Liver (tissue), 9 donors: ENCODE measurements around the gene MYO1C. TPM values are rescaled to one million over a fixed set of nuclear protein-coding genes. Genes with fewer than 3 reads are reported as not detected.

Experiments
- DNase-seq: peaks from one replicate; pipeline ENCODE4 v3.0.0-alpha.2; 2017; ENCODE audit warnings: low spot score
- H3K27ac ChIP-seq, 2 donors: one replicate each; pipeline ENCODE4 v1.7.0; 2013; ENCODE audit warnings: inconsistent platforms in 2 of 2, low read length in 2 of 2, control low read depth in 1 of 2, low read depth in 1 of 2, mild to moderate bottlenecking in 1 of 2
- H3K27me3 ChIP-seq, 4 donors: one replicate each; pipeline versions ENCODE4 v1.6.1 to v1.7.0; 2013; ENCODE audit warnings: low read length in 3 of 4, inconsistent platforms in 1 of 4, mild to moderate bottlenecking in 1 of 4, moderate library complexity in 1 of 4; ENCODE audit not compliant: control insufficient read depth in 4 of 4, insufficient read depth in 4 of 4
- H3K36me3 ChIP-seq, 4 donors: one replicate each; pipeline versions ENCODE4 v1.6.1 to v1.7.0; 2013; ENCODE audit warnings: low read length in 3 of 4, mild to moderate bottlenecking in 3 of 4, low read depth in 1 of 4, moderate library complexity in 1 of 4; ENCODE audit not compliant: control insufficient read depth in 4 of 4, insufficient read depth in 3 of 4
- H3K4me1 ChIP-seq, 4 donors: one replicate each; pipeline versions ENCODE4 v1.6.1 to v1.7.0; 2013; ENCODE audit warnings: low read length in 3 of 4, mild to moderate bottlenecking in 3 of 4, moderate library complexity in 1 of 4; ENCODE audit not compliant: control insufficient read depth in 4 of 4, insufficient read depth in 4 of 4
- H3K4me3 ChIP-seq, 3 donors: one replicate each; pipeline versions ENCODE4 v1.6.1 to v1.7.0; 2013; ENCODE audit warnings: low read length in 3 of 3, control low read depth in 1 of 3, low read depth in 1 of 3, mild to moderate bottlenecking in 1 of 3
- H3K9ac ChIP-seq, 2 donors: one replicate each; pipeline ENCODE4 v1.7.0; 2013; ENCODE audit warnings: low read length in 2 of 2, mild to moderate bottlenecking in 2 of 2, moderate library complexity in 2 of 2, control low read depth in 1 of 2, low read depth in 1 of 2
- H3K9me3 ChIP-seq, 4 donors: one replicate each; pipeline versions ENCODE4 v1.6.1 to v1.7.0; 2013; ENCODE audit warnings: low read length in 3 of 4; ENCODE audit not compliant: control insufficient read depth in 4 of 4
- EGR1 ChIP-seq, 2 donors: IDR thresholded peaks; 2 replicates each; pipeline ENCODE4 v1.6.1; 2016 to 2018; ENCODE audit warnings: antibody characterized with exemption in 2 of 2, low read depth in 2 of 2
- FOXA1 ChIP-seq: IDR thresholded peaks from 2 replicates; pipeline ENCODE4 v1.6.1; 2016; ENCODE audit warnings: antibody characterized with exemption
- GABPA ChIP-seq, 2 donors: IDR thresholded peaks in 1 of 2; conservative IDR thresholded peaks in 1 of 2; 2 replicates each; pipeline ENCODE4 v1.6.1; 2016; ENCODE audit warnings: antibody characterized with exemption in 2 of 2, mild to moderate bottlenecking in 1 of 2, moderate library complexity in 1 of 2
- HNF4A ChIP-seq, 2 donors: conservative IDR thresholded peaks; 2 replicates each; pipeline ENCODE4 v1.6.1; 2016; ENCODE audit warnings: antibody characterized with exemption in 2 of 2, mild to moderate bottlenecking in 2 of 2
- HNF4G ChIP-seq: IDR thresholded peaks from 2 replicates; pipeline ENCODE4 v1.6.1; 2016; ENCODE audit warnings: antibody characterized with exemption
- JUND ChIP-seq, 2 donors: IDR thresholded peaks; 2 replicates each; pipeline ENCODE4 v1.6.1; 2016; ENCODE audit warnings: antibody characterized with exemption in 2 of 2
- RAD21 ChIP-seq, 2 donors: IDR thresholded peaks; 2 replicates each; pipeline ENCODE4 v1.6.1; 2016; ENCODE audit warnings: antibody characterized with exemption in 2 of 2, mild to moderate bottlenecking in 2 of 2
- RXRA ChIP-seq, 2 donors: IDR thresholded peaks; 2 replicates each; pipeline ENCODE4 v1.6.1; 2017 to 2018; ENCODE audit warnings: antibody characterized with exemption in 2 of 2, mild to moderate bottlenecking in 1 of 2
- SP1 ChIP-seq: IDR thresholded peaks from 2 replicates; pipeline ENCODE4 v1.6.1; 2018; ENCODE audit warnings: antibody characterized with exemption, mild to moderate bottlenecking
- TAF1 ChIP-seq: conservative IDR thresholded peaks from 2 replicates; pipeline ENCODE4 v1.6.1; 2016; ENCODE audit warnings: antibody characterized with exemption, mild to moderate bottlenecking
- YY1 ChIP-seq: IDR thresholded peaks from 2 replicates; pipeline ENCODE4 v1.6.1; 2016; ENCODE audit warnings: antibody characterized with exemption, mild to moderate bottlenecking
- WGBS: extraction: QIAGEN DNeasy Blood & Tissue Kit; methylation state at CpG from one replicate; pipeline ENCODE4 v1.1.7; 2013; 5-methylcytosine and 5-hydroxymethylcytosine counted together
- polyA plus RNA-seq, 2 donors: library from polyadenylated mRNA; stranded (reverse) in 1 of 2; unstranded in 1 of 2; fragments of 200-250 nt in 1 of 2; fragments of >200 nt in 1 of 2; fragmentation: Nextera tagmentation in 1 of 2; extraction: Ambion mirVana in 1 of 2; gene quantifications; one replicate each; pipeline versions ENCODE4 v1.2.1 to v1.2.3, GENCODE V29; 2013 to 2015
- total RNA-seq, 2 donors: library from RNA; depleted of rRNA; stranded (reverse); fragments of >200 nt; gene quantifications; one replicate each; pipeline ENCODE4 v1.2.3, GENCODE V29; 2014
- TF ChIP-seq, protein P1 (sequence below): IDR thresholded peaks from 2 replicates; pipeline ENCODE4 v1.6.1; 2016; ENCODE audit warnings: antibody characterized with exemption
- TF ChIP-seq, protein P2 (sequence below): IDR thresholded peaks from 2 replicates; pipeline ENCODE4 v1.6.1; 2016; ENCODE audit warnings: antibody characterized with exemption
- TF ChIP-seq, protein P3 (sequence below): IDR thresholded peaks from 2 replicates; pipeline ENCODE4 v1.6.1; 2016; ENCODE audit warnings: antibody characterized with exemption, mild to moderate bottlenecking
- TF ChIP-seq, protein P4 (sequence below): fragments of 150-350 bp; IDR thresholded peaks from 2 replicates; pipeline ENCODE4 v1.5.1; 2017; ENCODE audit warnings: improper control_type of control experiment, low read depth, low read length; ENCODE audit not compliant: missing input control
- donor health status: healthy.
- donor health status: healthy.
- donor health status: healthy.
- donor health status: healthy.
- donor health status: healthy.

The MYO1C gene
- total and polyA plus RNA-seq, 4 donors, result 20.3 to 61.7 (median 28.2) TPM

DNA sequence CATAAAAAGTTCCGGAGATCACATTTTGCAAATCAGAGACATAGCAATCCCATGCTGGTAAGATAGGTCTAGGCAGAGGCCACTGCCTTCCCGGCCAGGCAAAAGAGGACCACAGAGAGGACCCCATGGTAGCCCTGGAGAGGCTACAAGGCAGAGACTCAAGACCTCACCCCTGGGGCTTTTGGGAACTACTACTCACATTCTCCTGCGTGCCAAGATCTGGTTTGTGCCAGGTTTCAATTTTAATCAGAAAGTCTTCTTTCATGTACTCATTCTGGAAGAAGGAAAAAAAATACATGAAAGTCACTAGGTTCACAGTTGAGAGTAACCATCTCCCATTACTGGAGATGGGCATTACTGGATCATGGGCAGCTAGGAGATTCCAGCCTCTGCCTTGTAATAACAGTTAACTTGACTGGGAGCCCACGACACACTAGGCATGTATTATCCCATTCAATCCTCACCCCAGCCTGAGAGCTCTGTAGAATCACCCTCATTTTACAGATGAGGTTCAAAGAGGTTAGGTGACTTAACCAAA, 49.0 kb upstream of the MYO1C start:
- DNase-seq, result no peak
- Histone ChIP-seq H3K9me3 (no peaks in the 10 kb centered on the region), H3K36me3 (peaks cover 15 to 42% (median 28%) of the 10 kb centered on the region in 4 donors), H3K4me3 (no peak overlapping the region), H3K9ac (no peak overlapping the region), H3K27me3 (no peaks in the 10 kb centered on the region), H3K27ac (no peak overlapping the region), H3K4me1 (peaks cover 2 to 15% (median 12%) of the 10 kb centered on the region in 4 donors)
- WGBS, result 97% methylated on average over 4 of the region's 4 CpGs
- no peak for TF ChIP-seq EGR1 (IDR thresholded peaks at IDR 0.05; ENCODE audit: low read depth in 2 of 2)

DNA sequence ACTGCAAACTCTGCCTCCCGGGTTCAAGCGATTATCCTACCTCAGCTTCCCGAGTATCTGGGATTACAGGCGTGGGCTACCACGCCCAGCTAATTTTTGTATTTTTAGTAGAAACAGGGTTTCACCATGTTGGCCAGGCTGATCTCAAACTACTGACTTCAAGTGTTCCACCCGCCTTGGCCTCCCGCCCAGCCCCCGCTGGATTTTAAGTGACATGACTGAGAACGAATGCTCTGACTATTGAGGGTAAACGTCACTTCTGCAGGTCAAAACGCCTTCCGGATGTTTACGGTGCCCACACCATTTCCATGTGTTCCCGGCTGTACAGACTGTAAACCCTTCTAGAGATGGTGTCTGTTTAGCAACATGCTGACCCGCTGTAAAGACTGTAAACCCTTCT, 47.3 kb upstream of the MYO1C start:
- H3K9me3 ChIP-seq, result no peaks in the 10 kb centered on the region
- no peak for TF ChIP-seq RXRA (IDR thresholded peaks at IDR 0.05)
- TF ChIP-seq JUND (IDR thresholded peaks at IDR 0.05), result no peak
- TF ChIP-seq YY1, result no peak
- no peak for TF ChIP-seq SP1
- TF ChIP-seq, protein P1, sequence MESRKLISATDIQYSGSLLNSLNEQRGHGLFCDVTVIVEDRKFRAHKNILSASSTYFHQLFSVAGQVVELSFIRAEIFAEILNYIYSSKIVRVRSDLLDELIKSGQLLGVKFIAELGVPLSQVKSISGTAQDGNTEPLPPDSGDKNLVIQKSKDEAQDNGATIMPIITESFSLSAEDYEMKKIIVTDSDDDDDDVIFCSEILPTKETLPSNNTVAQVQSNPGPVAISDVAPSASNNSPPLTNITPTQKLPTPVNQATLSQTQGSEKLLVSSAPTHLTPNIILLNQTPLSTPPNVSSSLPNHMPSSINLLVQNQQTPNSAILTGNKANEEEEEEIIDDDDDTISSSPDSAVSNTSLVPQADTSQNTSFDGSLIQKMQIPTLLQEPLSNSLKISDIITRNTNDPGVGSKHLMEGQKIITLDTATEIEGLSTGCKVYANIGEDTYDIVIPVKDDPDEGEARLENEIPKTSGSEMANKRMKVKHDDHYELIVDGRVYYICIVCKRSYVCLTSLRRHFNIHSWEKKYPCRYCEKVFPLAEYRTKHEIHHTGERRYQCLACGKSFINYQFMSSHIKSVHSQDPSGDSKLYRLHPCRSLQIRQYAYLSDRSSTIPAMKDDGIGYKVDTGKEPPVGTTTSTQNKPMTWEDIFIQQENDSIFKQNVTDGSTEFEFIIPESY, result no peak
- TF ChIP-seq, protein P2, sequence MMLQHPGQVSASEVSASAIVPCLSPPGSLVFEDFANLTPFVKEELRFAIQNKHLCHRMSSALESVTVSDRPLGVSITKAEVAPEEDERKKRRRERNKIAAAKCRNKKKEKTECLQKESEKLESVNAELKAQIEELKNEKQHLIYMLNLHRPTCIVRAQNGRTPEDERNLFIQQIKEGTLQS, result no peak
- no peak for TF ChIP-seq GABPA (IDR thresholded peaks at IDR 0.05 in 1 of 2, conservative IDR thresholded peaks at IDR 0.05 in 1 of 2)
- no peak for TF ChIP-seq HNF4G
- no peak for TF ChIP-seq FOXA1
- no peak for TF ChIP-seq RAD21 (IDR thresholded peaks at IDR 0.05)
- DNase-seq, result no peak
- no peak overlapping the region for H3K4me3 ChIP-seq
- H3K9ac ChIP-seq, result no peak overlapping the region
- peaks cover 13 to 52% (median 33%) of the 10 kb centered on the region in 4 donors for H3K36me3 ChIP-seq
- no peak overlapping the region for H3K27ac ChIP-seq
- WGBS, result 92% methylated on average over 15 of the region's 15 CpGs
- H3K4me1 ChIP-seq, result peaks cover 0 to under 1% (median 0%) of the 10 kb centered on the region in 4 donors
- no peaks in the 10 kb centered on the region for H3K27me3 ChIP-seq

DNA sequence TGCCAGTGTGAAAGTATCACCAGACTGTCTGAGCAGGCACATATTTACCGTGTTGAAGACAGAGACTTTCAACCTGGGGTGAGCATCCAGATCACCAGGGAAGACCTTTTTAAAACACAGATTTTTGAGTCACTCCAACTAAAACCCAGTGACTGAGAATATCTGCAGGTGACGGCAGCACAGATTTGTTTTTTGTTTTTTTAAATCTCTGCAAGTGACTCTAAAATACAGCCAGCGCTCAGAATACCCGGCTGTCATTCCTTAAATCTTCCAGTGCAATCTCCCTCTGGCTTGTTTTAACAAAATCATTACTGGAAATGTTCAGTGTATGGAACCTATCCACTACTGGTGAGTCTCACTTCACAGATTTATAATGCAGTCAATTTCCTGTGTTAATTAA, 43.3 kb upstream of the MYO1C start:
- Histone ChIP-seq H3K4me3 (no peak overlapping the region), H3K36me3 (peaks cover 10 to 71% (median 48%) of the 10 kb centered on the region in 4 donors), H3K4me1 (no peaks in the 10 kb centered on the region), H3K27ac (no peak overlapping the region), H3K27me3 (no peaks in the 10 kb centered on the region), H3K9me3 (no peaks in the 10 kb centered on the region), H3K9ac (no peak overlapping the region)
- DNase-seq, result no peak
- TF ChIP-seq RXRA (IDR thresholded peaks at IDR 0.05) (no peak), SP1 (no peak), TAF1 (no peak), HNF4A (conservative IDR thresholded peaks at IDR 0.05) (no peak), YY1 (no peak)
- TF ChIP-seq, protein P3, sequence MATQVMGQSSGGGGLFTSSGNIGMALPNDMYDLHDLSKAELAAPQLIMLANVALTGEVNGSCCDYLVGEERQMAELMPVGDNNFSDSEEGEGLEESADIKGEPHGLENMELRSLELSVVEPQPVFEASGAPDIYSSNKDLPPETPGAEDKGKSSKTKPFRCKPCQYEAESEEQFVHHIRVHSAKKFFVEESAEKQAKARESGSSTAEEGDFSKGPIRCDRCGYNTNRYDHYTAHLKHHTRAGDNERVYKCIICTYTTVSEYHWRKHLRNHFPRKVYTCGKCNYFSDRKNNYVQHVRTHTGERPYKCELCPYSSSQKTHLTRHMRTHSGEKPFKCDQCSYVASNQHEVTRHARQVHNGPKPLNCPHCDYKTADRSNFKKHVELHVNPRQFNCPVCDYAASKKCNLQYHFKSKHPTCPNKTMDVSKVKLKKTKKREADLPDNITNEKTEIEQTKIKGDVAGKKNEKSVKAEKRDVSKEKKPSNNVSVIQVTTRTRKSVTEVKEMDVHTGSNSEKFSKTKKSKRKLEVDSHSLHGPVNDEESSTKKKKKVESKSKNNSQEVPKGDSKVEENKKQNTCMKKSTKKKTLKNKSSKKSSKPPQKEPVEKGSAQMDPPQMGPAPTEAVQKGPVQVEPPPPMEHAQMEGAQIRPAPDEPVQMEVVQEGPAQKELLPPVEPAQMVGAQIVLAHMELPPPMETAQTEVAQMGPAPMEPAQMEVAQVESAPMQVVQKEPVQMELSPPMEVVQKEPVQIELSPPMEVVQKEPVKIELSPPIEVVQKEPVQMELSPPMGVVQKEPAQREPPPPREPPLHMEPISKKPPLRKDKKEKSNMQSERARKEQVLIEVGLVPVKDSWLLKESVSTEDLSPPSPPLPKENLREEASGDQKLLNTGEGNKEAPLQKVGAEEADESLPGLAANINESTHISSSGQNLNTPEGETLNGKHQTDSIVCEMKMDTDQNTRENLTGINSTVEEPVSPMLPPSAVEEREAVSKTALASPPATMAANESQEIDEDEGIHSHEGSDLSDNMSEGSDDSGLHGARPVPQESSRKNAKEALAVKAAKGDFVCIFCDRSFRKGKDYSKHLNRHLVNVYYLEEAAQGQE, result no peak
- TF ChIP-seq, protein P4, sequence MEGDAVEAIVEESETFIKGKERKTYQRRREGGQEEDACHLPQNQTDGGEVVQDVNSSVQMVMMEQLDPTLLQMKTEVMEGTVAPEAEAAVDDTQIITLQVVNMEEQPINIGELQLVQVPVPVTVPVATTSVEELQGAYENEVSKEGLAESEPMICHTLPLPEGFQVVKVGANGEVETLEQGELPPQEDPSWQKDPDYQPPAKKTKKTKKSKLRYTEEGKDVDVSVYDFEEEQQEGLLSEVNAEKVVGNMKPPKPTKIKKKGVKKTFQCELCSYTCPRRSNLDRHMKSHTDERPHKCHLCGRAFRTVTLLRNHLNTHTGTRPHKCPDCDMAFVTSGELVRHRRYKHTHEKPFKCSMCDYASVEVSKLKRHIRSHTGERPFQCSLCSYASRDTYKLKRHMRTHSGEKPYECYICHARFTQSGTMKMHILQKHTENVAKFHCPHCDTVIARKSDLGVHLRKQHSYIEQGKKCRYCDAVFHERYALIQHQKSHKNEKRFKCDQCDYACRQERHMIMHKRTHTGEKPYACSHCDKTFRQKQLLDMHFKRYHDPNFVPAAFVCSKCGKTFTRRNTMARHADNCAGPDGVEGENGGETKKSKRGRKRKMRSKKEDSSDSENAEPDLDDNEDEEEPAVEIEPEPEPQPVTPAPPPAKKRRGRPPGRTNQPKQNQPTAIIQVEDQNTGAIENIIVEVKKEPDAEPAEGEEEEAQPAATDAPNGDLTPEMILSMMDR, result no peak
- WGBS, result 95% methylated on average over 4 of the region's 4 CpGs
